Duodenal mucosa (tissue), 2 donors: ENCODE data around the gene HOTAIR.

Source experiments
- H3K27ac ChIP-seq: one replicate; pipeline ENCODE4 v1.7.0; 2013; ENCODE audit warnings: low read depth, low read length
- H3K27me3 ChIP-seq, 2 donors: one replicate each; pipeline ENCODE4 v1.7.0; 2013; ENCODE audit warnings: low read length in 2 of 2, control low read depth in 1 of 2; ENCODE audit not compliant: insufficient read depth in 2 of 2, control insufficient read depth in 1 of 2
- H3K36me3 ChIP-seq, 2 donors: one replicate each; pipeline ENCODE4 v1.7.0; 2013; ENCODE audit warnings: low read length in 2 of 2, control low read depth in 1 of 2; ENCODE audit not compliant: insufficient read depth in 2 of 2, control insufficient read depth in 1 of 2
- H3K4me1 ChIP-seq, 2 donors: one replicate each; pipeline ENCODE4 v1.7.0; 2013; ENCODE audit warnings: low read length in 2 of 2, control low read depth in 1 of 2; ENCODE audit not compliant: insufficient read depth in 2 of 2, control insufficient read depth in 1 of 2
- H3K4me3 ChIP-seq, 2 donors: one replicate each; pipeline ENCODE4 v1.7.0; 2013; ENCODE audit warnings: low read length in 2 of 2, low read depth in 1 of 2
- H3K9ac ChIP-seq, 2 donors: one replicate each; pipeline ENCODE4 v1.7.0; 2013; ENCODE audit warnings: low read length in 2 of 2, low read depth in 1 of 2
- H3K9me3 ChIP-seq, 2 donors: one replicate each; pipeline ENCODE4 v1.7.0; 2013; ENCODE audit warnings: low read length in 2 of 2, control low read depth in 1 of 2; ENCODE audit not compliant: control insufficient read depth in 1 of 2

Gene HOTAIR

DNA sequence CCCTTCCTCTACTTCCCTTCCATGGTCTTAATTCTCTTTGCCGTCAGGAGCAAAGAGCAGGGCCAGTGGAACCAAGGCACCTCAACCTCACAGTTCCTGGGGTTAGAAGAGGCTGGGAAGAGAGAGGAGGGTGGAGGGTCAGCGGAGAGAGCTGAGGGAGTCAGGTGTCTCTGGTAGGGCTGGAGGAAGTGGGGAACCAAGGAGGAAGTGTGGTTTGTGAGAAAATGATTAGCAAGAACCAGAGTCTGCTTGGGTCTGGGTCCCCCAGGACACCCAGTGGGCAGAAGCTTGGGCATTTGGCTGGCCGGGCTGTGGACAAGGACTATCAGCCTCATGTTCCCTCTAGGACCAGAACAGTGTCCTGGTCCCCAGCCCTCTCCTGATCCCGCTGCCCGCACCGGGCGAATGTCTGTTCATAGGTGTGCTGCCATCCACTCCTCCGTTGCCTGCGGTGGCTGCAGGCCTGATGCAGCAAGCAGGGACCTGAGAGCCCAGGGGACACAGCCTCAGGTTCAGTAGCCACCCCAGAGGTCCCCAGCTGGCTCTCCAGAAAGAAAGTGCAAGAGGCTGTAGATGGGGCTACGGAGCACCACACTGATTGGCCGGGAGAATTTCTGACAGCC, 17.7 kb downstream of the HOTAIR start:
- Histone ChIP-seq H3K27ac (no peak overlapping the region), H3K36me3 (no peaks in the 10 kb centered on the region), H3K27me3 (peaks cover 96 to 99% of the 10 kb centered on the region in 2 donors), H3K4me1 (peaks cover 0 to 3% of the 10 kb centered on the region in 2 donors), H3K9me3 (no peaks in the 10 kb centered on the region), H3K4me3 (no peak overlapping the region), H3K9ac (no peak overlapping the region)

DNA sequence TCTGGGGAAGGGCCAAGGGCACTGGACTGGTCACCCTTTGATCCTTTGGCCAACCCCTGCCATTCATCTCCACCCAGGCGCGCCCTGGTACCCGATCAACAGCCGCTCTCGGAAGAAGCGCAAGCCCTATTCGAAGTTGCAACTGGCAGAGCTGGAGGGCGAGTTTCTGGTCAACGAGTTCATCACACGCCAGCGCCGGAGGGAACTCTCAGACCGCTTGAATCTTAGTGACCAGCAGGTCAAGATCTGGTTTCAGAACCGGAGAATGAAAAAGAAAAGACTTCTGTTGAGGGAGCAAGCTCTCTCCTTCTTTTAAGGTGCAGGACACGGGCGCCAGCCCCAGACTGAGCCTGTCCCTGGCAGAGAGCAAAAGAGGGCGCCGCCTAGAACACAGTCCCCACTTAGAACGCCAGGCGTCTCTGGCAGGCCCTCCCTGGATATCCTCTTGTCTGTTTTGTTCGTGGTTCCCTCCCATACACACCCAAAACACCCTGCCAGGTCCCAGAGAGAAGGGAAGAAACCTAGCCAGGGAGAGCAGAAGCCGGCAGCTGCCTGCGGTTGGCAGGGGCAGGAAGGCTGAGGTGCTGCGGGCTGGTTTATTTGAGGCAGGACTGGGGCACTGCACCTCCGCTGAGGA, 18.4 kb downstream of the HOTAIR start:
- Histone ChIP-seq H3K4me3 (no peak overlapping the region), H3K27ac (no peak overlapping the region), H3K9ac (no peak overlapping the region), H3K9me3 (no peaks in the 10 kb centered on the region), H3K36me3 (no peaks in the 10 kb centered on the region), H3K4me1 (peaks cover 0 to 3% of the 10 kb centered on the region in 2 donors), H3K27me3 (peaks cover 96 to 99% of the 10 kb centered on the region in 2 donors)

DNA sequence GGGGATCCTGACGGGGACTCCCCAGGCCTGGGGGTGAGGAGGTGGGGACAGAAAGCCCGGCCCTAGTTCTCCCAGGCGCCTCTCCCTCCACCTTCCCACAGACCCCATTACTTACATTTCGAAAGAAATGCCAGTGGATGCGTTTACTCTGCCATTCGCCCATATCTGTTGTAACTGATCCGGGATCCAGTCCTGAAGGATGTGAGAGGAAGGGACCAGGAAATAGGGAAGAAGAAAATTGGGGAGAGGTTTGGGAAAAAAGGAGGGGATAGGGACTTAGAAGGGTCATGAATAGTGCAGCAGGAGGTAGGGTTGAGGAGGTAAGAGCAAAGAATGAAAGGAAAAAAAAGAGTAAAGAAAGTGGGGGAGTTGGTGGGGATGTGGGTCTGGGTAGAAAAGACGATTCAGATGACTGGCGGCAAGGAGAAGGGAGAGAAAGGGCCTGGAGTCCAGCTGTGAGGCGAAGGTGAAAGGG, 18.9 kb downstream of the HOTAIR start:
- no peak overlapping the region for H3K27ac ChIP-seq
- H3K9me3 ChIP-seq: no peaks in the 10 kb centered on the region
- no peak overlapping the region for H3K9ac ChIP-seq
- H3K27me3 ChIP-seq: peaks cover 96 to 99% of the 10 kb centered on the region in 2 donors
- H3K4me3 ChIP-seq: no peak overlapping the region
- peaks cover 0 to 3% of the 10 kb centered on the region in 2 donors for H3K4me1 ChIP-seq
- H3K36me3 ChIP-seq: no peaks in the 10 kb centered on the region

DNA sequence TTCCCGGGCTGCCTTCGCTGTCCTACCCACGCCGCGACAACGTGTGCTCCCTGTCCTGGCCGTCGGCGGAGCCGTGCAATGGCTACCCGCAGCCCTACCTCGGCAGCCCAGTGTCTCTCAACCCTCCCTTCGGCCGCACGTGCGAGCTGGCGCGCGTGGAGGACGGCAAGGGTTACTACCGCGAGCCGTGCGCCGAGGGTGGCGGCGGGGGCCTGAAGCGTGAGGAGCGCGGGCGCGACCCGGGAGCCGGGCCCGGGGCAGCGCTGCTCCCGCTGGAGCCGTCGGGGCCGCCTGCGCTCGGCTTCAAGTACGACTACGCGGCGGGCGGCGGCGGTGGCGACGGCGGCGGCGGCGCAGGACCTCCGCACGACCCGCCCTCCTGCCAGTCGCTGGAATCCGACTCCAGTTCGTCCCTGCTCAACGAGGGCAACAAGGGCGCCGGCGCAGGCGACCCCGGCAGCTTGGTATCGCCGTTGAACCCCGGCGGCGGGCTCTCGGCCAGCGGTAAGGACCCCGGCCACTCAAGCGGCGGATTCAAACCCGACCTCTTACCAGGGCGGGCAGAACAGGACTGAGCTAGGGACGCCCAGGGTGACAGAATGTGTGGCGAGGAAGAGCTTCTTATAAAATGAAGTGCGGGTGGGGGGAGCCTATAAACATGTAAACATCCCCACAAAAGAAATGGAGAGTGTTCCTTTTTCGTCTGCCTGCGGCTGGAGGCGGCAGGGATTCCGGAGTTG, 19.5 kb downstream of the HOTAIR start:
- Histone ChIP-seq H3K4me1 (peaks cover 0 to 3% of the 10 kb centered on the region in 2 donors), H3K4me3 (no peak overlapping the region), H3K27ac (no peak overlapping the region), H3K27me3 (peaks cover 96 to 99% of the 10 kb centered on the region in 2 donors), H3K9ac (no peak overlapping the region), H3K36me3 (no peaks in the 10 kb centered on the region), H3K9me3 (no peaks in the 10 kb centered on the region)

DNA sequence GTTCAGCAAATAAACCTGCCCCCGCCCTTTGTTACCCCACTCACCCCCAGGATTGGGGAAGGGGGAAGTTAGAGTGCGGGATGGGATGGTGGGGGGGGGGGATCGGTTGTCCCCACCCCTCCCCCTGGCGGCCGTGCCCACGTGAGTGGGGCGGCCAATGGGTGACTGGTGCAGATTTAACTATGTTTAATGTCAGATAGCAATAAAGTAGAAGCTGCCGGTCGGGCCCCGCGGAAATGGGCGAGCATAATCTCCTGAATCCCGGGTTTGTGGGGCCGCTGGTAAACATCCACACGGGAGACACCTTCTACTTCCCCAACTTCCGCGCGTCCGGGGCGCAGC, 20.1 kb downstream of the HOTAIR start, which contains the start of gene HOXC12:
HOXC12 (plus strand) TSS at position 210 of the 342 bp plus-strand sequence; CDS start at position 237, 27 bp downstream.
- H3K4me1 ChIP-seq: peaks cover 0 to 3% of the 10 kb centered on the region in 2 donors
- H3K4me3 ChIP-seq: no peak within 1 kb of the TSS
- H3K36me3 ChIP-seq: no peaks in the 10 kb centered on the region
- peaks cover 96 to 99% of the 10 kb centered on the region in 2 donors for H3K27me3 ChIP-seq
- H3K27ac ChIP-seq: no peak within 1 kb of the TSS
- no peak within 1 kb of the TSS for H3K9ac ChIP-seq
- no peaks in the 10 kb centered on the region for H3K9me3 ChIP-seq

DNA sequence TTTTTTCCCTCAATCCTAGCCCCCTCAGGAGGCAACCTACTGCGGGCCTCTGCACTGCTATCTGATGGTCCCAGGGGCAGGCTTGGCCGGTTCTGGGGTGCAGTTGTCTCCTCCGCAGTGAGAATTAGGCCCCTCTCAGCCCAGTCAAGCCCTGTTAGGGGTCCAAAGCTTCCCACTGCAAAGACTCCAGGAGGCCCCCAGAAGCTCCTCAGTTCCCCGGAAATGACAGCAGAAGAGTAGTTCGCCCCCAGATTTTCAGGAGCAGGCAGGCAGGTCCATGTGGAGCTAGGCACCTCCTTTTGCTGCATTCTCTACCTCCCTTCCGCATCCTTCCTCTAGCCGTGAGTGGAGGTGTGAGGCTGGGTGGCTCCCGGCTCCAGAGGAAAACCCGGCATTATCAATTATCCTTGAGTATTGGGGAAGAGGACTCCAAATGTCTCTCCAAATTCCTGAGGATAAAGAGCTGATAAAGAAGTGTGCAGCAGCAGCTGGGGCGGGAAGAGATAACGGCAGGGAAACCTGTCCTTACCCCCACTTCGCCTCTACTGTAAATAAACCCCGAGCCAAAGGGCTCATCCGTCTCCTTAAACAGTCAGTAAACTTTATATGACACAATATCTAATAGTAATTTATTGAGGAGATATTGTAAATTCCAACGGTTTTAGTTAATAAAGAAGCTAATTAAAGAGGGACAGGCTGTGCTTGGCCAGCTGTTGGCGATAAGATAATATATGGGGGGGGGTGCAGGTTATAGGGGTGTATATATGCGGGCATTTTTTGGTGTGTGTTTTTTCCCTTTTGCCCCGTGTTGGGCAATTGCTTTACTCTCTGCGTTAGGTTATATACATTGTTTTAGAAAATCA, 20.7 kb downstream of the HOTAIR start:
- Histone ChIP-seq H3K4me3 (no peak overlapping the region), H3K27ac (no peak overlapping the region), H3K4me1 (peaks cover 0 to 3% of the 10 kb centered on the region in 2 donors), H3K9me3 (no peaks in the 10 kb centered on the region), H3K9ac (no peak overlapping the region), H3K36me3 (no peaks in the 10 kb centered on the region), H3K27me3 (peaks cover 96 to 99% of the 10 kb centered on the region in 2 donors)

DNA sequence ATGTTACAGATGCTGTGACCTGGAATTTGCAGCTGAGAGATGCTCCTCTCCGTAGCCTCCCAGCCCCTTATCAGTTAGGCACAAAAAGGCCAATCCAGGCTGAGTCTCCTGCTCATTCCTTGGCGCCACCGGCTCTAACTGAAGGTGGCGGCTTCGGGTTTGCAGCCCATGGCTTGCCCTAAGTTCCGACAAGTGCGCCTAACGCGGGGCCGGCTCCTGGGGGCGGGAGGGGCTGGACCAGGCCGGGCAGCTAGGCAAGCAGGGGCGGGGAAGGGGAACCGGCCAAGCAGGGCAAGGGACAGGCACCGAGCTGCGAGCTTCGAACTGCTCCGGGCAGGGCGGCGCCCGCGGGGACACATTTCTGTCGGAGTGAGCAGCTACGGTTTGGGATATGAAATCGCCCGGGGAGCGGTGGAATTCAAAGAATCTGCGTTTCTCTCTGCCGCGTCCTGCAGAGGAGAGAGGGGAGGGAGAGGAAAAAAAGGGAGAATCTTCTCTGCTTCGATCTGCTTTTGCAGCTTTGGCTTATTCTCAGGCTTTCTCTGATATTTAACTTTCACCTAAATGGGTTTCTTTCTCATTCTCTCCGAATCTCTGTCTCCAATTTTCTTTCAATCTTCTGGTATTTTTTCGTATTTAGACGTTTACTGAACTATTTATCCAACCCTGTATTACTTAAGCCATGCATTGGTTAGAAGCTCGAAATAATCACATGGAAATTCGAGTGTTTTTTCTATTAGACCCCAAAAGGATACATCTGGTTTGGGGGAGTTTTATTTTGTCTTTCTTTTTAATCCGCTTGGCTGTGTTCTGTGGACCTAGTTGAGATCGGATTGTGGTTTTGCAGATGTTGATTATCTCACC, 21.7 kb downstream of the HOTAIR start:
- H3K36me3 ChIP-seq: no peaks in the 10 kb centered on the region
- H3K9ac ChIP-seq: no peak overlapping the region
- H3K27me3 ChIP-seq: peaks cover 97 to 98% of the 10 kb centered on the region in 2 donors
- H3K4me3 ChIP-seq: no peak overlapping the region
- H3K4me1 ChIP-seq: peaks cover 0 to 3% of the 10 kb centered on the region in 2 donors
- no peak overlapping the region for H3K27ac ChIP-seq
- H3K9me3 ChIP-seq: no peaks in the 10 kb centered on the region

DNA sequence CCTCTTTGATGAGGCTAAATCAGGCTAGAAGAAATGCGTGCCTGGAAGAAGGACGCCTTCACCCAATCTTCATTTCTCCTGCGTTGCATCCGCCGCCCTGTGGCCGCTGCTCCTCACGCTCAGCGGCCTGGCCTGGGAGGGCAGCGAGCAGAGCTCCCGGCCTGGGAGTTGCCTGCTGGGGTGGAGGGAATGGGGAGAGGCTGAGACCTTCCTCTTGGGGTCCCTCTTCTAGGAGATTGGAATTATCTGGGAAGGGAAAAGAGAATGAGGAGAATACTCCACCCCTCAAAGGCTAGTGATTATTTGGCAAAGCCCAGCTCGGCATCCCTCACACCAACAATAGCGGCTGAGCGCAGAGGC, 22.4 kb downstream of the HOTAIR start:
- Histone ChIP-seq H3K4me3 (no peak overlapping the region), H3K27me3 (peaks cover 97% of the 10 kb centered on the region in 2 donors), H3K9ac (no peak overlapping the region), H3K36me3 (no peaks in the 10 kb centered on the region), H3K9me3 (no peaks in the 10 kb centered on the region), H3K27ac (no peak overlapping the region), H3K4me1 (peaks cover 0 to 3% of the 10 kb centered on the region in 2 donors)
